ENCODE results near the gene FUBP3. TPM values are rescaled to one million over a fixed set of nuclear protein-coding genes. Genes with fewer than 3 reads are reported as not detected.

FUBP3 gene, protein sequence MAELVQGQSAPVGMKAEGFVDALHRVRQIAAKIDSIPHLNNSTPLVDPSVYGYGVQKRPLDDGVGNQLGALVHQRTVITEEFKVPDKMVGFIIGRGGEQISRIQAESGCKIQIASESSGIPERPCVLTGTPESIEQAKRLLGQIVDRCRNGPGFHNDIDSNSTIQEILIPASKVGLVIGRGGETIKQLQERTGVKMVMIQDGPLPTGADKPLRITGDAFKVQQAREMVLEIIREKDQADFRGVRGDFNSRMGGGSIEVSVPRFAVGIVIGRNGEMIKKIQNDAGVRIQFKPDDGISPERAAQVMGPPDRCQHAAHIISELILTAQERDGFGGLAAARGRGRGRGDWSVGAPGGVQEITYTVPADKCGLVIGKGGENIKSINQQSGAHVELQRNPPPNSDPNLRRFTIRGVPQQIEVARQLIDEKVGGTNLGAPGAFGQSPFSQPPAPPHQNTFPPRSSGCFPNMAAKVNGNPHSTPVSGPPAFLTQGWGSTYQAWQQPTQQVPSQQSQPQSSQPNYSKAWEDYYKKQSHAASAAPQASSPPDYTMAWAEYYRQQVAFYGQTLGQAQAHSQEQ
- 10 to 100 TPM; 19.7 to 62.6 (median 23.8) TPM for polyA plus RNA-seq
- long read RNA-seq, donor 1, transcript FUBP3-201 (19 exons, 3,124 nt), result major isoform, 9 of 10 reads
- long read RNA-seq, donor 1, partial matches to known transcripts, result 0 of 10 reads
- long read RNA-seq, donor 1, other reads (novel, unspliced or antisense), result 0 of 10 reads
- long read RNA-seq, donor 2, partial matches to known transcripts, result 0 of 1 reads
- long read RNA-seq, donor 2, other reads (novel, unspliced or antisense), result 0 of 1 reads
- long read RNA-seq, donor 3, partial matches to known transcripts, result 0 of 2 reads
- long read RNA-seq, donor 3, other reads (novel, unspliced or antisense), result 0 of 2 reads
- long read RNA-seq, donor 4, result 0 reads
- long read RNA-seq, donor 5, result 0 reads
- long read RNA-seq, donor 6, partial matches to known transcripts, result 0 of 2 reads
- long read RNA-seq, donor 6, other reads (novel, unspliced or antisense), result 0 of 2 reads
- long read RNA-seq, donor 7, result 0 reads
- long read RNA-seq, donor 8, partial matches to known transcripts, result 0 of 2 reads
- long read RNA-seq, donor 8, other reads (novel, unspliced or antisense), result 0 of 2 reads
- long read RNA-seq, donor 9, partial matches to known transcripts, result 0 of 1 reads
- long read RNA-seq, donor 9, other reads (novel, unspliced or antisense), result 0 of 1 reads
- long read RNA-seq, donor 10, partial matches to known transcripts, result 0 of 5 reads
- long read RNA-seq, donor 10, other reads (novel, unspliced or antisense), result 0 of 5 reads

DNA sequence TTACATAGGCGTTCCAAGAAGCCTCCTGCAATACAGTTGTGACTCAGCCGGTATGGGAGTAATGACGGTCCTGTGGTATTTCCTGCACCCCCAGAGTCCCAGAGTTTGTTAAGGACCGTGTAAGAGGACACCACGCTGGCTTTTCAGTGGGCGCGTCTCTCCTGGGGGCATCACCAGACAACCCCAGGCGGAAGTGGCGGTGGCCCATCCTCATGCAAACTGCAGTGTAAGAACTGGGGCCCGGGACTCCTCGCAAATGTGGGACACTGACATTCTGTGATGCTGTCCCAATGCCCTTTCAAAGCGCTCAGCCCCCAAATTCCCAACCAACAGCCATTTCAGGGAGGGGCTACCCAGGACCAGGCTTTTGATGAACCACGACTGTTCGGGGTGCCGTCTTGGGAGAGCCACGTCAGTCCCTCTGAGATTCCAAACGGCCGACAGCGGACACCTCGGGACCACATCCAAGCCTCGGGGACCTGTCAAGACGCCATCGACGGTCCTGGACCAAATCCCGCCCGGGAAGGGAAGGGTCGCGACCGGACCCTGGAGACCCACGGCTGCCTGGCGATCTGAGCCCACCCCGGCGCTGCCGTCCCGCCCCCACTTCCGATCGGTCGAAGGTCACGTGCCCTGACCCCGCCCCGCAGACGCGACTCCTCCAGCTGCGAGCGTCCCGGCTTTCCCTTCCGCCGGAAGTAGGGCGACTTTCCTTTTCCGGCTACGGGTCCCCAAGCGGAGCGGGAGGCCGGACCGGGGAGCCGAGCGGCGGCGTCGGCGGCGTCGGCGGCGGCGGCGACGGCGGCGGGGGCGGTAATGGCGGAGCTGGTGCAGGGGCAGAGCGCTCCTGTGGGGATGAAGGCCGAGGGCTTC lies at the start of gene FUBP3:
TSS of gene FUBP3 (plus strand) at position 713 of the 873 bp plus-strand sequence. CDS start at position 817, 104 bp downstream.
- H3K36me3 ChIP-seq (ENCODE audit: control insufficient read depth in 3 of 3, insufficient read depth in 2 of 3, low read depth in 1 of 3, low read length in 3 of 3), result peaks cover 0 to 6% (median 2%) of the 10 kb centered on the region in 3 donors
- peak within 1 kb of the TSS; percentile 83 to 86 (median 84) for H3K27ac ChIP-seq (ENCODE audit: low read depth in 1 of 3, low read length in 2 of 3)
- whole genome bisulfite sequencing, 3 donors, result 0% methylated on average over 71 to 74 of the region's 74 CpGs
- FAIRE-seq (no peak), DNase-seq (peak; percentile 94 to 98)
- H3K27me3 ChIP-seq (ENCODE audit: control insufficient read depth in 3 of 3, insufficient read depth in 3 of 3, low read length in 3 of 3), result peaks cover 0 to 2% (median 0%) of the 10 kb centered on the region in 3 donors
- peak within 1 kb of the TSS; percentile 80 to 100 (median 100) for H3K4me3 ChIP-seq (ENCODE audit: low read depth in 1 of 3, low read length in 3 of 3)
- H3K9me3 ChIP-seq (ENCODE audit: control insufficient read depth in 2 of 2, insufficient read depth in 1 of 2, low read depth in 1 of 2, low read length in 1 of 2), result no peaks in the 10 kb centered on the region
- H3K4me1 ChIP-seq (ENCODE audit: control insufficient read depth in 3 of 3, insufficient read depth in 2 of 3, low read depth in 1 of 3, low read length in 2 of 3), result peaks cover 2 to 12% (median 5%) of the 10 kb centered on the region in 3 donors

GRCh38 chr9:130530938-130531337 lies 48.4 kb upstream of the FUBP3 start:
- no peak for FAIRE-seq
- Histone ChIP-seq H3K27me3 (ENCODE audit: control insufficient read depth in 3 of 3, insufficient read depth in 3 of 3, low read length in 3 of 3) (peaks cover 0 to 14% (median 4%) of the 10 kb centered on the region in 3 donors), H3K27ac (ENCODE audit: low read depth in 1 of 3, low read length in 2 of 3) (no peak overlapping the region), H3K9me3 (ENCODE audit: control insufficient read depth in 2 of 2, insufficient read depth in 1 of 2, low read depth in 1 of 2, low read length in 1 of 2) (no peaks in the 10 kb centered on the region), H3K4me3 (ENCODE audit: low read depth in 1 of 3, low read length in 3 of 3) (no peak overlapping the region), H3K36me3 (ENCODE audit: control insufficient read depth in 3 of 3, insufficient read depth in 2 of 3, low read depth in 1 of 3, low read length in 3 of 3) (no peaks in the 10 kb centered on the region), H3K4me1 (ENCODE audit: control insufficient read depth in 3 of 3, insufficient read depth in 2 of 3, low read depth in 1 of 3, low read length in 2 of 3) (peaks cover 0 to 5% (median 0%) of the 10 kb centered on the region in 3 donors)
- 61 to 67% (median 67%) methylated on average over 9 of the region's 9 CpGs for WGBS, 3 donors
- DNase-seq, result no peak

DNA sequence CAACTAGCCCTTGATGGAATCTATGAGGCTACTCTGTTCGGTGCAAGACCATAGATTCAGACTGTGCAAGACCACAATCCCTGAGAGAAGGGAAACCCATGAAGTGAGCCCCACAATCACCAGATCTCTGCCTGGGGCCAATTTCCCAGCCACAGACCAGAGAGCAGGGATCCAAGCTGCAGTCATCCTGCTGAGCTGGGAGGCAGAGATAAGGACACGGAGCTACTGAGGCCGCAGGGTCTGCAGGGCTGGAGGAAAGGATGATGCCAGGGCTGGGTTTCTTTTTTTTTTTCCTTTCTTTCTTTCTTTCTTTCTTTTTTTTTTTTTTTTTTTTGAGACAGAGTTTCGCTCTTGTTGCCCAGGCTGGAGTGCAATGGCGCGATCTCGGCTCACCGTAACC lies 47.7 kb upstream of the FUBP3 start:
- DNase-seq, result no peak
- Histone ChIP-seq H3K36me3 (ENCODE audit: control insufficient read depth in 3 of 3, insufficient read depth in 2 of 3, low read depth in 1 of 3, low read length in 3 of 3) (no peaks in the 10 kb centered on the region), H3K27me3 (ENCODE audit: control insufficient read depth in 3 of 3, insufficient read depth in 3 of 3, low read length in 3 of 3) (peaks cover 7 to 21% (median 7%) of the 10 kb centered on the region in 3 donors), H3K27ac (ENCODE audit: low read depth in 1 of 3, low read length in 2 of 3) (no peak overlapping the region), H3K4me3 (ENCODE audit: low read depth in 1 of 3, low read length in 3 of 3) (no peak overlapping the region), H3K4me1 (ENCODE audit: control insufficient read depth in 3 of 3, insufficient read depth in 2 of 3, low read depth in 1 of 3, low read length in 2 of 3) (peaks cover 0 to 5% (median 0%) of the 10 kb centered on the region in 3 donors), H3K9me3 (ENCODE audit: control insufficient read depth in 2 of 2, insufficient read depth in 1 of 2, low read depth in 1 of 2, low read length in 1 of 2) (no peaks in the 10 kb centered on the region)
- WGBS, 3 donors, result 95 to 98% (median 95%) methylated on average over 7 to 8 of the region's 8 CpGs
- FAIRE-seq, result no peak

DNA sequence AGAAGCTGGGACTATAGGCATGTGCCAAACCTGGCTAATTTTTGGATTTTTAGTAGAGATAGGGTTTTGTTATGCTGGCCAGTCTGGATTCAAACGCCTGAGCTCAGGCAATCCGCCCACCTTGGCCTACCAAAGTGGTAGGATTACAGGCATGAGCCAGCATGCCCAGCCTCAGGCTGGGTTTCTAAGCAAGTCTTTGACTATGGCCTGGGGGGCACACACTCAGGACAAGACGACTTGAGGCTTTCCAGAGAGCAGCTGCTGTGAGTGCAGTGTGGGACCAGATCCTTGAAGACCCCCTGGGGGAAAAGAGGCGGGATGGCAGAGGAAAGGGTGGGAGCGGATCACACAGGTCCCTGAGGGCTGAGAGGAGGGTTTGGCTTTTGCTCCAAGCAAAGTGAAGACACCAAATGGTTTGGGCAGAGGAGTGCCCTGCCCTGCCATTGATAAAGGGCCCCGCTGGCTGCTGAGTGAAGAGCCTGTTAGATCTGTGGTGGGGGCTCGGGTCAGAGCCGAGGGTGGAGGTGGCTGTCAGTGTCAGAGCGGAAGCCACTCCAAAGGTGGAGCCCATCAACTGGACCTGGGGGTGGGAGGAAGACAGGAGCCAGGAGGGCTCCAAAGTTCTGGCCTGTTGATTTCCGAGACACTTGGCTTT lies 46.8 kb upstream of the FUBP3 start:
- H3K27me3 ChIP-seq (ENCODE audit: control insufficient read depth in 3 of 3, insufficient read depth in 3 of 3, low read length in 3 of 3), result peaks cover 10 to 30% (median 15%) of the 10 kb centered on the region in 3 donors
- no peak for DNase-seq

DNA sequence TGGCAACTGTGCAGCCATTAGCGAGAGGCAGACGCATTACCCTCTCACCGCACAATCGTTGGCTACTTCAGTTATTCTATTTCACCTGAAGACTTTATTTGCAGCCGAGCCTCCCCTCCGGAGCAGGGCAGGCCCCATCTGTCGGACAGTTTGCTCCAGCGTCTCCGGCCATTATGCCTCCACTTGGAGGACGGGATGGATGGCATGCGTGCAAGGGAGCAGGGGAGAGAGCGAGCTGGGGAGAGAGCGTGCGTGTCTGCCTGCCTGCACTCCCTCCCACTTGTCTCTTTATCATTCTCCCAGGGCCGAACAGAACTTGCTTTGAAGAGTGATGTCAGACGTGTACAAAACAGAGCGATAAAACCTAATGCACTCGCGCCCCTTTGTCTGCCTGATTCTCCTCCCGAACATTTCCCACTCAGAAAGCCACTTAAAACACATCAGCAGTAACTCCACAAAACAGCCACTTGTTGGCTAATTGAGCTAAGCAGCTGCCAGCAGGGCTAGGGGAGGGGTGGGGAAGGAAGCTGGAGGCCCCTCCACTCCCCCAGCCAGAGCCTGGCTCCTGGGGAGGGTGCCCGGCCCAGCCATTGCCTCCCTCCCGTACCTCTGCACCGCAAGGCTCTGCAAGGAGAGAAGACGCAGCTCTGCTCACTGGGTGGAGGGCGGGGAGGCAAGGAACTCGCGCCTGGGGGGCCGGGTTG lies 43.4 kb upstream of the FUBP3 start:
- FAIRE-seq, result no peak
- DNase-seq, result peak in 1 of 2 donors; percentile 26

More for the DNA sequence above, 46.8 kb upstream of the FUBP3 start:
- FAIRE-seq, result no peak
- H3K4me3 ChIP-seq (ENCODE audit: low read depth in 1 of 3, low read length in 3 of 3), result no peak overlapping the region
- no peaks in the 10 kb centered on the region for H3K36me3 ChIP-seq (ENCODE audit: control insufficient read depth in 3 of 3, insufficient read depth in 2 of 3, low read depth in 1 of 3, low read length in 3 of 3)
- no peaks in the 10 kb centered on the region for H3K9me3 ChIP-seq (ENCODE audit: control insufficient read depth in 2 of 2, insufficient read depth in 1 of 2, low read depth in 1 of 2, low read length in 1 of 2)
- no peak overlapping the region for H3K27ac ChIP-seq (ENCODE audit: low read depth in 1 of 3, low read length in 2 of 3)
- 81 to 86% (median 82%) methylated on average over 10 of the region's 10 CpGs for WGBS, 3 donors
- no peaks in the 10 kb centered on the region for H3K4me1 ChIP-seq (ENCODE audit: control insufficient read depth in 3 of 3, insufficient read depth in 2 of 3, low read depth in 1 of 3, low read length in 2 of 3)

GRCh38 chr9:130536701-130537107 lies 42.7 kb upstream of the FUBP3 start:
- Histone ChIP-seq H3K4me3 (ENCODE audit: low read depth in 1 of 3, low read length in 3 of 3) (no peak overlapping the region), H3K36me3 (ENCODE audit: control insufficient read depth in 3 of 3, insufficient read depth in 2 of 3, low read depth in 1 of 3, low read length in 3 of 3) (no peaks in the 10 kb centered on the region), H3K4me1 (ENCODE audit: control insufficient read depth in 3 of 3, insufficient read depth in 2 of 3, low read depth in 1 of 3, low read length in 2 of 3) (no peaks in the 10 kb centered on the region), H3K9me3 (ENCODE audit: control insufficient read depth in 2 of 2, insufficient read depth in 1 of 2, low read depth in 1 of 2, low read length in 1 of 2) (no peaks in the 10 kb centered on the region), H3K27ac (ENCODE audit: low read depth in 1 of 3, low read length in 2 of 3) (no peak overlapping the region), H3K27me3 (ENCODE audit: control insufficient read depth in 3 of 3, insufficient read depth in 3 of 3, low read length in 3 of 3) (peaks cover 10 to 60% (median 30%) of the 10 kb centered on the region in 3 donors)
- DNase-seq (no peak), FAIRE-seq (no peak)
- 31 to 62% (median 45%) methylated on average over 3 of the region's 3 CpGs for WGBS, 3 donors

More for the DNA sequence above, 43.4 kb upstream of the FUBP3 start:
- Histone ChIP-seq H3K4me1 (ENCODE audit: control insufficient read depth in 3 of 3, insufficient read depth in 2 of 3, low read depth in 1 of 3, low read length in 2 of 3) (no peaks in the 10 kb centered on the region), H3K9me3 (ENCODE audit: control insufficient read depth in 2 of 2, insufficient read depth in 1 of 2, low read depth in 1 of 2, low read length in 1 of 2) (no peaks in the 10 kb centered on the region), H3K27ac (ENCODE audit: low read depth in 1 of 3, low read length in 2 of 3) (no peak overlapping the region), H3K4me3 (ENCODE audit: low read depth in 1 of 3, low read length in 3 of 3) (peak overlapping the region in 1 of 3 donors; percentile 23), H3K27me3 (ENCODE audit: control insufficient read depth in 3 of 3, insufficient read depth in 3 of 3, low read length in 3 of 3) (peaks cover 10 to 58% (median 30%) of the 10 kb centered on the region in 3 donors), H3K36me3 (ENCODE audit: control insufficient read depth in 3 of 3, insufficient read depth in 2 of 3, low read depth in 1 of 3, low read length in 3 of 3) (no peaks in the 10 kb centered on the region)
- 9 to 12% (median 12%) methylated on average over 26 to 28 of the region's 28 CpGs for WGBS, 3 donors

Data from small intestine (tissue), 16 donors.